Measurements from ENCODE around the gene POLR2A. TPM values are rescaled to one million over a fixed set of nuclear protein-coding genes. Genes with fewer than 3 reads are reported as not detected.

The POLR2A gene
- total RNA-seq, 2 experiments from 2014 or later, result 84.2 to 264 TPM

- intact Hi-C loops (cut with micrococcal nuclease; ENCODE audit: unreplicated experiment), result loop anchor here (1.0 to 5.0 kb wide), 4 partner anchors 46 to 401 kb away; partner anchors contain the start of genes POLR2A, SENP3 and SLC16A13
- peak overlapping the region; percentile 55 for H3K4me3 ChIP-seq (ENCODE audit: low read depth, low read length, poor library complexity, severe bottlenecking)
- DNase-seq (ENCODE audit: low spot score), result peak; percentile 29
- ChIA-PET POLR2A (interaction anchor here (0.6 kb wide), 1 partner anchor 54 kb away, joined by 3 read pairs; no protein-coding TSS in a partner anchor), CTCF (ENCODE audit: unreplicated experiment) (interaction anchor here (0.8 kb wide), 1 partner anchor 41 kb away, joined by 3 read pairs; the partner anchor contains the start of gene ZBTB4)
- no TSS peak for BruUV-seq (replicated peaks)
- TF ChIP-seq EZH2phosphoT487 (IDR thresholded peaks at IDR 0.05; ENCODE audit: borderline replicate concordance, low read depth, low read length), result no peak
- no peak for TF ChIP-seq CTCF (conservative IDR thresholded peaks at IDR 0.05; ENCODE audit: low read length)
- no peaks in the 10 kb centered on the region for H4K20me1 ChIP-seq (ENCODE audit: insufficient read depth, low read length)
- no peak overlapping the region for H3K27ac ChIP-seq (ENCODE audit: low read depth, low read length, poor library complexity, severe bottlenecking)
- peak overlapping the region; percentile 99 for H3K4me2 ChIP-seq (ENCODE audit: low read length)
- H3K4me1 ChIP-seq (ENCODE audit: insufficient read depth, low read length, poor library complexity, severe bottlenecking), result peaks cover 40% of the 10 kb centered on the region
- peaks cover 4% of the 10 kb centered on the region; the same call in 1 of the 2 replicates for H3K79me2 ChIP-seq (ENCODE audit: insufficient read depth, low read depth, low read length)
- no peaks in the 10 kb centered on the region for H3K9me3 ChIP-seq (ENCODE audit: low read length)
- H3K36me3 ChIP-seq (ENCODE audit: insufficient read depth, low read length), result no peaks in the 10 kb centered on the region
- H3K9me2 ChIP-seq (ENCODE audit: insufficient read depth, low read length), result no peaks in the 10 kb centered on the region
- H2AFZ ChIP-seq (ENCODE audit: low read length), result no peak overlapping the region
These were observed 46.1 kb upstream of the POLR2A start for GRCh38 chr17:7437950-7438614.

GRCh38 chr17:7438656-7439460, 45.3 kb upstream of the POLR2A start:
- Histone ChIP-seq H3K27ac (ENCODE audit: low read depth, low read length, poor library complexity, severe bottlenecking) (no peak overlapping the region), H3K9me3 (ENCODE audit: low read length) (no peaks in the 10 kb centered on the region), H3K79me2 (ENCODE audit: insufficient read depth, low read depth, low read length) (peaks cover 4% of the 10 kb centered on the region; the same call in 1 of the 2 replicates), H3K4me1 (ENCODE audit: insufficient read depth, low read length, poor library complexity, severe bottlenecking) (peaks cover 40% of the 10 kb centered on the region), H3K4me2 (ENCODE audit: low read length) (peak overlapping the region; percentile 99), H3K9me2 (ENCODE audit: insufficient read depth, low read length) (no peaks in the 10 kb centered on the region), H4K20me1 (ENCODE audit: insufficient read depth, low read length) (no peaks in the 10 kb centered on the region), H2AFZ (ENCODE audit: low read length) (no peak overlapping the region), H3K4me3 (ENCODE audit: low read depth, low read length, poor library complexity, severe bottlenecking) (peak overlapping the region; percentile 55), H3K36me3 (ENCODE audit: insufficient read depth, low read length) (no peaks in the 10 kb centered on the region)
- BruUV-seq (replicated peaks), result no TSS peak
- ChIA-PET CTCF (ENCODE audit: unreplicated experiment) (interaction anchor here (0.8 kb wide), 1 partner anchor 41 kb away, joined by 3 read pairs; the partner anchor contains the start of gene ZBTB4), POLR2A (interaction anchor here (0.6 kb wide), 1 partner anchor 55 kb away, joined by 3 read pairs; no protein-coding TSS in a partner anchor)
- intact Hi-C loops (cut with micrococcal nuclease; ENCODE audit: unreplicated experiment), result loop anchor here (5.0 kb wide), 1 partner anchor 402 kb away; the partner anchor contains the start of gene SLC16A13
- no peak for DNase-seq (ENCODE audit: low spot score)
- TF ChIP-seq EZH2phosphoT487 (IDR thresholded peaks at IDR 0.05; ENCODE audit: borderline replicate concordance, low read depth, low read length), result no peak
- no peak for TF ChIP-seq CTCF (conservative IDR thresholded peaks at IDR 0.05; ENCODE audit: low read length)
